ENCODE results near the gene ZNF83.

The ZNF83 gene

GRCh38 chr19:52653161-52653560 lies 15.0 kb upstream of the ZNF83 start:
- TF ChIP-seq CTCF (IDR thresholded peaks at IDR 0.05; ENCODE audit: low read length) (no peak), EZH2 (IDR thresholded peaks at IDR 0.05; ENCODE audit: borderline replicate concordance, low read length) (no peak)
- no peak overlapping the region for H2AFZ ChIP-seq (ENCODE audit: low read length)
- no peak overlapping the region for H3K9ac ChIP-seq (ENCODE audit: low read length)
- no peak overlapping the region for H3K4me2 ChIP-seq (ENCODE audit: low read length)
- H3K4me3 ChIP-seq (ENCODE audit: low read depth, low read length, poor library complexity, severe bottlenecking), result no peak overlapping the region
- peaks cover 93% of the 10 kb centered on the region for H3K36me3 ChIP-seq (ENCODE audit: insufficient read depth, low read length)
- H4K20me1 ChIP-seq (ENCODE audit: insufficient read depth, low read length), result no peaks in the 10 kb centered on the region
- H3F3A ChIP-seq (ENCODE audit: insufficient read depth, low read length), result no peaks in the 10 kb centered on the region
- H3K79me2 ChIP-seq (ENCODE audit: insufficient read depth, low read length), result no peaks in the 10 kb centered on the region
- no peaks in the 10 kb centered on the region for H3K9me2 ChIP-seq (ENCODE audit: low read depth, low read length)
- no peaks in the 10 kb centered on the region for H3K27me3 ChIP-seq (ENCODE audit: insufficient read depth, low read length)
- no peak overlapping the region for H3K27ac ChIP-seq (ENCODE audit: low read depth, low read length, poor library complexity, severe bottlenecking)
- peaks cover 19% of the 10 kb centered on the region; the same call in 1 of the 2 replicates for H3K9me3 ChIP-seq (ENCODE audit: low read length)
- no peaks in the 10 kb centered on the region for H3K4me1 ChIP-seq (ENCODE audit: insufficient read depth, low read length, severe bottlenecking)

GRCh38 chr19:52651956-52652355 lies 13.8 kb upstream of the ZNF83 start:
- Histone ChIP-seq H3K9me2 (ENCODE audit: low read depth, low read length) (no peaks in the 10 kb centered on the region), H3K27me3 (ENCODE audit: insufficient read depth, low read length) (no peaks in the 10 kb centered on the region), H4K20me1 (ENCODE audit: insufficient read depth, low read length) (no peaks in the 10 kb centered on the region), H3K9me3 (ENCODE audit: low read length) (peaks cover 22% of the 10 kb centered on the region; the same call in 1 of the 2 replicates), H3K36me3 (ENCODE audit: insufficient read depth, low read length) (peaks cover 82% of the 10 kb centered on the region), H3K4me2 (ENCODE audit: low read length) (no peak overlapping the region), H3K79me2 (ENCODE audit: insufficient read depth, low read length) (no peaks in the 10 kb centered on the region), H3K4me3 (ENCODE audit: low read depth, low read length, poor library complexity, severe bottlenecking) (no peak overlapping the region), H2AFZ (ENCODE audit: low read length) (no peak overlapping the region), H3K4me1 (ENCODE audit: insufficient read depth, low read length, severe bottlenecking) (no peaks in the 10 kb centered on the region), H3K9ac (ENCODE audit: low read length) (no peak overlapping the region), H3K27ac (ENCODE audit: low read depth, low read length, poor library complexity, severe bottlenecking) (no peak overlapping the region), H3F3A (ENCODE audit: insufficient read depth, low read length) (no peaks in the 10 kb centered on the region)
- TF ChIP-seq CTCF (IDR thresholded peaks at IDR 0.05; ENCODE audit: low read length) (no peak), EZH2 (IDR thresholded peaks at IDR 0.05; ENCODE audit: borderline replicate concordance, low read length) (no peak)

- TF ChIP-seq EZH2 (IDR thresholded peaks at IDR 0.05; ENCODE audit: borderline replicate concordance, low read length) (no peak), CTCF (IDR thresholded peaks at IDR 0.05; ENCODE audit: low read length) (no peak)
- H3K27ac ChIP-seq (ENCODE audit: low read depth, low read length, poor library complexity, severe bottlenecking), result no peak overlapping the region
- H2AFZ ChIP-seq (ENCODE audit: low read length), result no peak overlapping the region
- no peaks in the 10 kb centered on the region for H3K4me1 ChIP-seq (ENCODE audit: insufficient read depth, low read length, severe bottlenecking)
- H3K4me3 ChIP-seq (ENCODE audit: low read depth, low read length, poor library complexity, severe bottlenecking), result no peak overlapping the region
- H3K9me2 ChIP-seq (ENCODE audit: low read depth, low read length), result no peaks in the 10 kb centered on the region
- H3K9ac ChIP-seq (ENCODE audit: low read length), result no peak overlapping the region
- H3K27me3 ChIP-seq (ENCODE audit: insufficient read depth, low read length), result no peaks in the 10 kb centered on the region
- peaks cover 58% of the 10 kb centered on the region for H3K36me3 ChIP-seq (ENCODE audit: insufficient read depth, low read length)
- peaks cover 24% of the 10 kb centered on the region; the same call in 1 of the 2 replicates for H3K9me3 ChIP-seq (ENCODE audit: low read length)
- H3F3A ChIP-seq (ENCODE audit: insufficient read depth, low read length), result no peaks in the 10 kb centered on the region
- no peaks in the 10 kb centered on the region for H3K79me2 ChIP-seq (ENCODE audit: insufficient read depth, low read length)
- H3K4me2 ChIP-seq (ENCODE audit: low read length), result no peak overlapping the region
- no peaks in the 10 kb centered on the region for H4K20me1 ChIP-seq (ENCODE audit: insufficient read depth, low read length)
Observed at GRCh38 chr19:52648336-52649016, 10.3 kb upstream of the ZNF83 start.
